Left ventricle myocardium inferior (tissue), 1 donor: Measurements from ENCODE around the gene HMGCL. TPM values are rescaled to one million over a fixed set of nuclear protein-coding genes. Genes with fewer than 3 reads are reported as not detected.

Experiments
- DNase-seq: peaks from one replicate; pipeline ENCODE4 v3.0.0-alpha.2; 2020
- H3K27ac ChIP-seq: fragments of 200-600 bp; replicated peaks from 2 replicates; pipeline ENCODE4 v1.8.0; 2021
- H3K27me3 ChIP-seq: fragments of 200-600 bp; 2 replicates; pipeline ENCODE4 v1.8.0; 2021; ENCODE audit warnings: low read depth
- H3K36me3 ChIP-seq: fragments of 200-600 bp; 2 replicates; pipeline ENCODE4 v1.8.0; 2021
- H3K4me1 ChIP-seq: fragments of 200-600 bp; 2 replicates; pipeline ENCODE4 v1.8.0; 2021
- H3K4me3 ChIP-seq: fragments of 200-600 bp; 2 replicates; pipeline ENCODE4 v1.8.0; 2021; ENCODE audit warnings: mild to moderate bottlenecking, moderate library complexity
- H3K9me3 ChIP-seq: fragments of 200-600 bp; replicated peaks from 2 replicates; pipeline ENCODE4 v1.8.0; 2021
- intact Hi-C: fragments of 100-400 bp; cut with micrococcal nuclease; formaldehyde crosslinking; loops from one replicate; pipeline ENCODE4 v1.11.0; 2022
- total RNA-seq: library from RNA; stranded (reverse); fragmentation: NEBNext Ultra II Directional; extraction: Animal tissue kit (Norgen Biotek cat#: 25700); gene quantifications from one replicate; pipeline ENCODE4 v1.2.1, GENCODE V29; 2021
- TF ChIP-seq, protein P1 (sequence below): fragments of 200-600 bp; IDR thresholded peaks from 2 replicates; pipeline ENCODE4 v1.8.0; 2021; ENCODE audit warnings: antibody characterized with exemption, mild to moderate bottlenecking, borderline replicate concordance
- donor health status: DM: no; HTN: yes; CAD: no; lungs with severe emphysema.

Gene HMGCL
- total RNA-seq, 1 donor from 2014 or later: 31.9 TPM

GRCh38 chr1:23763041-23763577 is 62.1 kb downstream of the HMGCL start:
- no peaks in the 10 kb centered on the region for H3K9me3 ChIP-seq
- H3K27me3 ChIP-seq: no peaks in the 10 kb centered on the region
- intact Hi-C loops: no loop called here
- H3K4me1 ChIP-seq: peaks cover 65% of the 10 kb centered on the region
- TF ChIP-seq, protein P1, sequence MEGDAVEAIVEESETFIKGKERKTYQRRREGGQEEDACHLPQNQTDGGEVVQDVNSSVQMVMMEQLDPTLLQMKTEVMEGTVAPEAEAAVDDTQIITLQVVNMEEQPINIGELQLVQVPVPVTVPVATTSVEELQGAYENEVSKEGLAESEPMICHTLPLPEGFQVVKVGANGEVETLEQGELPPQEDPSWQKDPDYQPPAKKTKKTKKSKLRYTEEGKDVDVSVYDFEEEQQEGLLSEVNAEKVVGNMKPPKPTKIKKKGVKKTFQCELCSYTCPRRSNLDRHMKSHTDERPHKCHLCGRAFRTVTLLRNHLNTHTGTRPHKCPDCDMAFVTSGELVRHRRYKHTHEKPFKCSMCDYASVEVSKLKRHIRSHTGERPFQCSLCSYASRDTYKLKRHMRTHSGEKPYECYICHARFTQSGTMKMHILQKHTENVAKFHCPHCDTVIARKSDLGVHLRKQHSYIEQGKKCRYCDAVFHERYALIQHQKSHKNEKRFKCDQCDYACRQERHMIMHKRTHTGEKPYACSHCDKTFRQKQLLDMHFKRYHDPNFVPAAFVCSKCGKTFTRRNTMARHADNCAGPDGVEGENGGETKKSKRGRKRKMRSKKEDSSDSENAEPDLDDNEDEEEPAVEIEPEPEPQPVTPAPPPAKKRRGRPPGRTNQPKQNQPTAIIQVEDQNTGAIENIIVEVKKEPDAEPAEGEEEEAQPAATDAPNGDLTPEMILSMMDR: no peak
- H3K27ac ChIP-seq: peak overlapping the region; percentile 71
- DNase-seq: no peak
- no peak overlapping the region for H3K4me3 ChIP-seq
- peaks cover 44% of the 10 kb centered on the region for H3K36me3 ChIP-seq

DNA sequence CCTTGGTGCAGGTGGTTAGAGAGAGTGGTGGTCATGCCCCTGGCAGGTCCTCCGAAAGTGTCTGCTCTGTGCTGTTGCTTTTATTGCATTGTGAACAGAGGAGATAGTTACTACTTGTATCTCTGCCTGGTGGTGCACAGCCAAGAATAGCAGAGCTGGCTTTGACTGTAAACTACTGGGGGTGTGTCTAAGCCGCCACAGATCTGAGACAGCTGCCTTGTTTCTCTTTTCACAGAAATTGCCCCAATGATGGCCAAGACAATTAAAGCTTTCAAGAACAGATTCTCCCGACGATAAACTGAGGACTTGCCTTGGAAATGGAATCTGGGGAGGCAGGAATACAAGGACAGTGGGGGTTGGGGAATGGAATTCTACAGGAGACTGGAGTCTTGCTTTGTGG is 66.0 kb downstream of the HMGCL start:
- Histone ChIP-seq H3K36me3 (peaks cover 76% of the 10 kb centered on the region), H3K9me3 (no peaks in the 10 kb centered on the region), H3K27ac (peak overlapping the region; percentile 71), H3K4me3 (peak overlapping the region; percentile 11), H3K27me3 (no peaks in the 10 kb centered on the region), H3K4me1 (peaks cover 80% of the 10 kb centered on the region)
- TF ChIP-seq, protein P1: no peak
- intact Hi-C loops: no loop called here
- DNase-seq: no peak

DNA sequence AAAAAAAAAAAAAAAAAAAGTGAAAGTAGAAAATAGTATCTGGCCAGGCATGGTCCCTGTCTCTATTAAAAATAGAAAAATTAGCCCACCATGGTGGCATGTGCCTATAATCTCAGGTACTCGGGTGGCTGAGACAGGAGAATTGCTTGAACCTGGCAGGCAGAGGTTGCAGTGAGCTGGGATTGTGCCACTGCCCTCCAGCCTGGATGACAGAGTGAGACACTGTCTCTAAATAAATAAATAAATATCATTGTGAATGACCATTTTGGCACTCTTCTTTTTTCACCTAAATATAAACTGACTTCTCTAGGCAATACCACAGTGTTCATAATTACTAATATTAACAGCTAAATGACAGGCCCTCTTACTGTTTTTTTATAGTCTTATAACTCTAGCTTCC is 67.4 kb downstream of the HMGCL start:
- Histone ChIP-seq H3K9me3 (no peaks in the 10 kb centered on the region), H3K4me3 (no peak overlapping the region), H3K4me1 (peaks cover 78% of the 10 kb centered on the region), H3K27me3 (no peaks in the 10 kb centered on the region), H3K27ac (peak overlapping the region; percentile 71), H3K36me3 (peaks cover 85% of the 10 kb centered on the region)
- intact Hi-C loops: no loop called here
- TF ChIP-seq, protein P1: no peak
- no peak for DNase-seq

DNA sequence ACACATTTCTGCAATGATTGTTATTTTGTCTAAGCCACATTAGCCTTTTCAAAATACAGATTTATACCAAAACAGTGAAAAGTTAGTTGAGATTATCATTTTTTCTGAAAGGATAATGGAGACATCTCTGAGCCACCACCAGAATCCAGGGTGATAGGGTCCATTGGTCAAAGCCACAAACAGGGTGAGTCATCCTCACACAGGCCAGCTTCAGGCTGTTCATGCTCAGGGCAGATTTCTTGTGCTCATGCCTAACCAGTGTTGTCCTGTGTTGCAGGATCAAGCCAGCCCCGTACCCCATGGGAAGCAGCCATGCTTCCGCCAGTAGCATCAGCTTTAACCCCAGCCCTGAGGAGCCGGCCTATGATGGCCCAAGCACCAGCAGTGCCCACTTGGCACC is 68.6 kb downstream of the HMGCL start:
- H3K27me3 ChIP-seq: no peaks in the 10 kb centered on the region
- peaks cover 96% of the 10 kb centered on the region for H3K36me3 ChIP-seq
- no peak overlapping the region for H3K4me3 ChIP-seq
- TF ChIP-seq, protein P1: no peak
- no peaks in the 10 kb centered on the region for H3K9me3 ChIP-seq
- intact Hi-C loops: no loop called here
- peak overlapping the region; percentile 71 for H3K27ac ChIP-seq
- DNase-seq: no peak
- peaks cover 70% of the 10 kb centered on the region for H3K4me1 ChIP-seq

DNA sequence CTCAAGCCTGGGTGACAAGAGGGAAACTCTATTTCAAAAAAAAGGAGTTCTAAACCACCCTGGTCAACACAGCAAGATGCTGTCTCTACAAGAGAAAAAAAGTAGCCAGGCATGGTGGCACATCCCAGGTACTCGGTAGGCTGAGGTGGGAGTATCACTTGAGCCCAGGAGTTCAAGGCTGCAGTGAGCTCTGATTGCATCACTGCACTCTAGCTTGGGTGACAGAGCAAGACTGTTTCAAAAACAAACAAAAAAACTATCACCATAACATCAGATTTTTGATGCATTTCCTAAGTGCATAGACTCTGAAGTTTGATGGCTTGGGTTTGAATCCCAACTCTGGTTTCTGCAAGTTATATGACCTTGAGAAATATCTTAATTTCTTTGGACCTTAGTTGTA is 72.3 kb downstream of the HMGCL start:
- Histone ChIP-seq H3K27me3 (no peaks in the 10 kb centered on the region), H3K4me1 (peaks cover 53% of the 10 kb centered on the region), H3K4me3 (no peak overlapping the region), H3K9me3 (no peaks in the 10 kb centered on the region), H3K27ac (no peak overlapping the region), H3K36me3 (peaks cover 81% of the 10 kb centered on the region)
- TF ChIP-seq, protein P1: no peak
- no peak for DNase-seq
- intact Hi-C loops: no loop called here

Other genes starting within 250 kb of the HMGCL start
- gene RPL11, start 133.6 kb downstream of the HMGCL start, total RNA-seq: 684 TPM
- gene ELOA, start 82.0 kb downstream of the HMGCL start, total RNA-seq: 29.1 TPM
- 40.3 TPM for gene PITHD1, start 47.0 kb downstream of the HMGCL start, total RNA-seq
- gene LYPLA2, start 34.3 kb downstream of the HMGCL start, total RNA-seq: 26.2 TPM
- gene GALE, start 24.7 kb downstream of the HMGCL start, total RNA-seq: 6.3 TPM
- gene FUCA1, start 42.9 kb upstream of the HMGCL start, total RNA-seq: 11.4 TPM
- not detected for gene CNR2, start 87.9 kb upstream of the HMGCL start, total RNA-seq
- gene PNRC2, start 134.4 kb upstream of the HMGCL start, total RNA-seq: 92.3 TPM
- 56.5 TPM for gene SRSF10, start 154.9 kb upstream of the HMGCL start, total RNA-seq